Kidney tubule cell (primary cell): ENCODE data around the gene RFC4.
"Not testable (repeated sequence)": the region's sequence is repeated elsewhere in the genome, so short reads cannot be mapped to it uniquely, and the experiment has no call there.

Experiments used
- DNase-seq: peaks from one replicate; pipeline ENCODE4 v3.0.0-alpha.2; 2018; ENCODE audit warnings: low spot score

The RFC4 gene

DNA sequence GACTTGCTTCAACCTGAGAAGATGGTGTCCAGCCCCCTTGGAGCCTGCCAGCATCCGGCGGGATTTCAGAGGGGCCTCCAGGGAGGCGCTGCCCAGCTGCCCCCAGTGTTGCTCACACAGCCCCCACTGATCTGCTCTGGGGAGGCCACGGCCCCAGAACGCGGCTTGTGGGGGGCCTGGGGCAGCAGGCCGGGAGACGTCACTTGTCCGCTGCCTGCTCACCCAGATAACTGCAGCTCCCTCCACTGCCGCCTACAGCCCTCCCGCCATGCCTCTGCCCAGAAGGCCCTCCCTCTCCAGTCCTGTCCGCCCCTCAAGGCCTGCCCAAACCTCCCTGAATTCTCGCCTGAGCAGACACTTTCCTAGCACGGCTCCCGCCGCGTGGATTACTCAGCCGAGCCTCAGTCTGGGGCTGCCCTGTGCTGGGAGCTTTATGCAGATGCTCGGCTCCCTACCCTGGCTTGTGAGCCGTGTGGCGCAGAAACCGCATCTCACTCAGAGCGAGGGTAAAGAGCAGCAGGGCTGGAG is 19.1 kb upstream of the RFC4 start:
- peak; percentile 80 for DNase-seq

DNA sequence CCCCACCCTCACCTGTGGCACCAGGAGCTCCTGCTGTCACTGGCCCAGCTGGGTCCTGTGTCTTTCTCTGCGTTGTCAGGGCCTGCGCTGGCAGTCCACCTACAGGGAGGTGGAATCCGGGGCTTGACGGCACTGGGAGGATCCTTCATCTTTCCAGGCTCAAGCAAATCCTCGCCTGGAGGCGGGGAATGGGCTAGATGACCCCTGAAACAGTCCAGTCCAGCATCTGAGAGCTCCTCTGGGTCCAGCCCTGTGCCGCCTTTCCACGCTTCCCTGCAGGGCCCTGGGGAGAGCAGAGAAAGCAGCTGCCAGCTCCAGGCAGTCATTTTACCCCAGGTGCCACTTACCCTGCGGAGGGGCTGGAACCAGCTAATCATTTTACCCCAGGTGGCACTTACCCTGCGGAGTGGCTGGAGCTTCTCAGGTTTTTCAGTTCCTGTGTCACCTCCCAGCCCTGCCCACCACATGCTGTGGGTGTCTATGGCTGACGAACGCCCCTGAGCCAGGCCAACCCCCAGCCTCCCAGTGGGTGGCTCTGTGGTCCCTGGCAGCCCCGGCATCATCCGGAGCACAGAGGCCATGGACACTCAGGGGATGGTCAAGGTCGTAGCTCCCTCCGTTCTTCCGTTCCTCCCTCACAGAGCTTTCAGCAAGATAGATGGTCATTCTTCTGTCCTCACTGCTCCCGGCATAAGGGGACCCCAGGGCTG is 18.3 kb upstream of the RFC4 start:
- no peak for DNase-seq

DNA sequence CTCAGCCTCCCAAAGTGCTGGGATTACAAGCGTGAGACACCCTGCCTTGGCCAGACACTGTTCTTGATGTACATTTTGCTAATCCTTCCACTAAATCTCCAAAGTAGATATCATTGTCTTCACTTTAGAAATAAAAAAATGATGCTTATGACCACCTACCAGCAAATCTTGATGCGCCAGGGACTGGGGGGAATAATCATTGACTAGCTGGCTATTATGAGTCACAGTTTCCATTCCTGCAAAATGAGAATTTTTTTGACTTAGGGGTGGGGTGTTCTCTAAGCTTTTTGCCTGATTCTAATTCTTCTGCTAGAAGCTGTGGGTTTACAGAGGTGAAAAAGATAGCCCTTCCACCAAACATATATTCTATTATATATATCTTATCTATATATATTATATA is 17.1 kb upstream of the RFC4 start:
- peak; percentile 58 for DNase-seq

DNA sequence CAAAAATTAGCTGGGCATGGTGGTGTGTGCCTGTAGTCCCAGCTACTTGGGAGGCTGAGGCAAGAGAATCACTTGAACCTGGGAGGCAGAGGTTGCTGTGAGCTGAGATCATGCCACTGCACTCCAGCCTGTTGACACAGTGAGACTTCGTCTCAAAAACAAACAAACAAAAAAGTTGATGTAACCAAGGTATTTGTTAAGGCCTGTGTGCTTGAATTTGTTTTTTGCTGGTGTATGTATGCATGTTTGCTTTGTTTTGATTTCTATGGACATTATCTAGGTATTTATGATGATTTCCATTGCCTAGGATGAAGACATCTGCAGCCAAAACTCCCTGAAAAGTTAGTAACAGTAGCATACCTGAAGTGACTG is 16.1 kb upstream of the RFC4 start:
- DNase-seq, result not testable (repeated sequence)

DNA sequence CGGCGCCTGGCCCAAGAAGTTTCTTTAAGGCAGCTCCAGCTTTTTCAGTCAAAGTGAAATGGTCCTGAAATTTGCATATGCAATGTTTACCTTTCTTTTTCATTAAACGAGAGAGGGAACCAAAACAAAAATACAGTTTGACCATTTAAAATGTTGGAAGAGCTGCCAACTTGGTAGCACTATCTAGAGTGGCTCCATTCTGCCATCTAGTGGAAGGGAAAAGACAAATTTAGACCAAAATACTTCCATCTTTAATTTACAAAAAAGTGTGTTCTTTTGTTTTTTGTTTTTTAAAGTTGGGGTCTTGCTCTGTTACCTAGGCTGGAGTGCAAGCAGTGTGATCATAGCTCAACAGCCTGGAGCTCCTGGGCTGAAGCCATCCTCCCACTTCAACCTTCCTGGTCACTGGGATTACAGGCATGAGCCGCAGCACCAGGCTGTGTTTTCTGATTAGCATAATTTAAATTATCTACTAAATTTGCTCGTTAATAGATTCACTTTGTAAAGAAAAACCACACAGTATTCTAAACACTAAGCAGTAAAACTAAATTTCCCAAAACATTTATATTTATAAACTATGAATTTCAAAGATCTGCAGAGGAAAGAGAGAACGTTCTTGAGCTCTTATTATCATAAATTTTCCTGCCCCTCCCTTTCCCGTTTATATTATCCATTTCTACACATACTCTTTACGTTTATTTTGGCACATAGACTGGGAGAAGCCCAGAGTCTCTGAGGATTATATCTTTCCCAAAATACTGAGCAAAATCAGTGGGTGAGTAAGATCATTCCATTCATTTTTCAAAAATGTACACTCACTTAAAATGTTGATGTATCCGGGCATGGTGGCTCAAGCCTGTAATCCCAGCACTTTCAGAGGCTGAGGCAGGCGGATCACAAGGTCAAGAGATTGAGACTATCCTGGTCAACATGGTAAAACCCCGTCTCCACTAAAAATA is 15.4 kb upstream of the RFC4 start:
- peak; percentile 71 for DNase-seq

DNA sequence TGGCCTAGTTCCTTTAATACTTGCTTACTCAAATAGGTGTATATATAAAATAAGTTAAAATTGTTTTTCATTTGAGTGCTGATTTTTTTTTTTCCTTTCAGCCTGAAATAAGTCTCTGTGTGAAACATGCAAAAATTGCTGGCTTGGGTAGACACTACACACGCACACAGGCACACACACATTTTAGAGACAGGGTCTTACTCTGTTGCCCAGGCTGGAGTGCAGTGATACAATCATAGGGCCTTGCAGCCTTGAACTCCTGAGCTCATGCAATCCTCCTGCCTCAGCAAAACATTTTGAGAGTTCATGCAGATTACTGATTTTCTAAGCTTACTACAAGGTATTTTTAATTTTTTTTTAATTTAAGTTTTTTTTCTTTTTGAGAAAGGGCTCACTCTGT is 12.7 kb upstream of the RFC4 start:
- no peak for DNase-seq

DNA sequence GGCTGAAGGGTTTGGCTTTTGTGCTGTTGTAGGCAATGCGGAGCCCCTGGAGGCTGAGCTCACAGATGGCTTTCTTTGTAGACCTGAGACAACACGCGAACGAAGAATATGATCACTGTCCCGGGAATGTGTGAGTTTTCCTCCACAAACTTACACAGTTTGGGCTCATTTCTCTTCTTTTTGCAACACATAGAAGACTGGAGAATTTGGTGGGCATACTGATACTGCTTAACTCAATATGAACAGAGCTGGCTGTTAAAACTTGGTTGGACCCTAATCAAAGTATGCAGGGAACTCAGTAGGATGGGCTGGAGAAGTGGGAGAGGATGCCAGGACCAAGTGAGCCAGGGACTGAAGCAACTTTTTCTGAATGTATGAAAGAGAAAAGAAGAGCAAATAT is 12.2 kb upstream of the RFC4 start:
- DNase-seq, result no peak

DNA sequence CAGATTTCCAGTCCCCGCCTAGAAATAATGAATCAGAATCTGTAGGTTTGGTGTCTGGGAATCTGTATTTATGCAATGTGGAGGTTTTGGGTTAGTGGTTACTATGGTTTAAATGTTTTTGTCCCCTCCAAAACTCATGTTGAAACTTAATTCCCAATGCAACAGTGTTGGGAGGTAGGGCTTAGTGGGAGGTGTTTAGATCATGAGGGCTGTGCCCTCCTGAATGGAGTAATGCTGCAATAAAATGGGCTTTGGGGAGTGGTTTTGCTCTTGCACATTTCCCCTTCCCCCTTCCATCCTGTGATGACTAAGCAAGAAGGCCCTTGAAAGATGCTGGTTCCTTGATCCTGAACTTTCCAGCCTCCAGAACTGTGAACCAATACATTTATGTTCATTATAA is 9.2 kb upstream of the RFC4 start:
- peak; percentile 81 for DNase-seq

DNA sequence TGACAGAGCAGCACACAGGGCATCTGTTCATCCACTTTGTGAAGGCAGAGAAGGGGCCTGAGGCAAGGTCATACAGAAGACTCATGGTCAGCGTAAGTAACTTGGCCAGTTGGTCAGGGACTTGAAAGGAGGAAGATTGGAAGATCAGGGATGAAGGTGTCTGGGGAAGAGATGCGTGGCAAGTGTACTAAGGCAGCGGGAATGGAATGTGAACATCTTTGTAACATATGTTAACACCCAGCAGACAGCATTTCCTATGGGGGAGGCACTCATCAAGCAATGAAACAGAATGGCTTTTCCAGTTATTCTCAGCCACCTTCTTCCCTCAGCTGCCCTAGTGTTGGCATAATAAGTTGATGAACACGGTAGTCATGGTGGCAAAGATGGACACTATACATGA is 7.8 kb upstream of the RFC4 start:
- no peak for DNase-seq

DNA sequence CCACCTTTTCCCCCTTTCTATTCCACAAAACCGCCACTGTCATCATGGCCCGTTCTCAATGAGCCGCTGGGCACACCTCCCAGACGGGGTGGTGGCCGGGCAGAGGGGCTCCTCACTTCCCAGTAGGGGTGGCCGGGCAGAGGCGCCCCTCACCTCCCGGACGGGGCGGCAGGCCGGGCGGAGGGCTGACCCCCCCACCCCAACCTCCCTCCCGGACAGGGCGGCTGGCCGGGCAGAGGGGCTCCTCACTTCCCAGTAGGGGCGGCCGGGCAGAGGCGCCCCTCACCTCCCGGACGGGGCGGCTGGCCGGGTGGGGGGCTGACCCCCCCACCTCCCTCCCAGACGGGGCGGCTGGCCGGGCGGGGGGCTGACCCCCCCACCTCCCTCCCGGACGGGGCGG is 5.0 kb upstream of the RFC4 start:
- not testable (repeated sequence) for DNase-seq

DNA sequence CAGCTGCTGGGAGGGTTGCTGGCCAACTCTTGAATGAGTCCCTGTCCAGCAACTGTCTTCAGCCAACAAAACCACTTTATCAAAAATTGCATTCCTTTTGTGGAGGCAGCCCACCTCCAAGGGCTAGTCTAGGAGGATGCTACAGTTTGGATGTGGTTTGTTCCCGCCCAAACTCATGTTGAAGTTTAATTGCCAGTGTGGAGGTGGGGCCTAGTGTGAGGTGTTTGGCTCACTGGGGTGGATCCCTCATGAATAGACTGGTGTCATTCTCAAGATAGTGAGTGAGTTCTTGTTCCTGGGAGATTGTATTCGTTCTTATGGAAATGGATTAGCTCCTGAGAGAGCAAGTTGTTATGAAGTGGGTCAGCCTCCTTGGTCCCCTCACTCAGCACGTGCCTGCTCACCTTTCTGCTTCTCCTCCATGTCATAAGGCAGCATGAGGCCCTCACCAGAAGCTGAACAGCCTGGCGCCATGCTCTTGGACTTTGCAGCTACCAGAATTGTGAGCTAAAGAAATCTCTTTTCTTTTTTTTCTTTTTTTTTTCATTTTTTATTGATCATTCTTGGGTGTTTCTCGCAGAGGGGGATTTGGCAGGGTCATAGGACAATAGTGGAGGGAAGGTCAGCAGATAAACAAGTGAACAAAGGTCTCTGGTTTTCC is 4.2 kb upstream of the RFC4 start:
- no peak for DNase-seq

DNA sequence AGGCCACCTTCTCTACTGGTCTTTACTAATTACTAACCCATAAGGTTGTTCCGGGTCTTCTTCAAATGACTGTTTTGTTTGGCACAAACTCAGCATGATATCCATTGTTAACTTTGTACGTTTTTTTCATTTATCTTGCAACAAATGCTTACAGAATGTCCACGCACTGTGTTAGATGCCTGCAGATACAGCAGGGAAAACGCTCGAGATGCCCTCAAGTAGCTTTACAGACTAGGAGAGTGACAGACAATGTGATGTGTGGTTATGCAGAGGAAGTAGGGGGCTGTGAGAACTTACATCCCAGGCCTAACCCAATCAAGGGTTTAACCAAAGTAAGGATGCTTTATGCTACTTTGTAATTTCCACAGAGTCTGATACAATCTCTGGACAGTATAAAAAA is 949 bp upstream of the RFC4 start:
- DNase-seq, result no peak

DNA sequence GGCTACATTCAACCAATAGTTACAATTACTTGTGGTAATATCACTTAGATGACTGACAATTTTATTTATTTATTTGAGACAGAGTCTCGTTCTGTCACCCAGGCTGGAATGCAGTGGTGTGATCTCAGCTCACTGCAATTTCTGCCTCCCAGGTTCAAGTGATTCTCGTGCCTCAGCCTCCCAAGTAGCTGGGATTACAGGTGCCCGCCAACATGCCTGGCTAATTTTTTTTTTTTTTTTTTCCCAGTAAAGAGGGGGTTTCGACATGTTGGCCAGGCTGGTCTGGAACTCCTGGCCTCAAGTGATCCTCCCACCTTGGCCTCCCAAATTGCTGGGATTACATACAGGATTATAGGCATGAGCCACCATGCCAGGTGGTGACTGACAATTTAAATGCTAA is 2.8 kb downstream of the RFC4 start:
- not testable (repeated sequence) for DNase-seq

DNA sequence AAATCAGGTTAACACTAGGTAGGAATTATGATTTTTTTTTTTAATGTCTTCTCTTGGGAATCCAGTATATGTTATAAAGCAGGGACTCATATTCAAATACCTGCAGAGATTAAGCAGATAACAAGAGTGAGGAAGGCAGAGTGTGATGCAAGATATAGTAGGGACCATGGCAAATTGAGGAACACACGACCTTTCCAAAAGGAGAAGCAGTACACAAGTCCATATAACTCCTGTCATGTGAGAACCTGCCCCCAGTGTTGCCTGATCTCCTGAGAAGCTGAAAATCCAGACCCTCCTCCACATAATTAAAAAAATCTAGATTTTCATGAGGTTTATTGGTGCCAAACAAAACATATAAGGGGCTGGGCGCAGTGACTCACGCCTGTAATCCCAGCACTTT is 3.6 kb downstream of the RFC4 start:
- no peak for DNase-seq

DNA sequence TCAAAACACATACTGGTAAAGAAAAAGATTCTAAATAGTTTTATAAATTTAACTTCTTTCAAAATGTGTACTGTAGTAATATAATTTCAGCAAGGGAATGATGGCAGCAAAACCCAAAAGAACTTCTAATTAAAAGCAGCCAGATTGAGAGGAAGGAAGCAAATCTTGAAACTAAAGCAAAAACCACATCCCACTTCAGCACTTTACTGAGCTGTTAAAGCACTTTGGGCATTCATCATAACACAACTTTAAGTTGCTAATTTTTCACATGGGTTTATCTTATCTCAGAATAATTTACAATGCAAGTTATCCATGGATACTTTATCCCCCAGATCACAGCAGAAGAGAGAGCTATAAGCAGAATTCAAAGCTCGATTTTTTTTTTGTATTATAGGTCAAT is 6.0 kb downstream of the RFC4 start:
- DNase-seq, result no peak

DNA sequence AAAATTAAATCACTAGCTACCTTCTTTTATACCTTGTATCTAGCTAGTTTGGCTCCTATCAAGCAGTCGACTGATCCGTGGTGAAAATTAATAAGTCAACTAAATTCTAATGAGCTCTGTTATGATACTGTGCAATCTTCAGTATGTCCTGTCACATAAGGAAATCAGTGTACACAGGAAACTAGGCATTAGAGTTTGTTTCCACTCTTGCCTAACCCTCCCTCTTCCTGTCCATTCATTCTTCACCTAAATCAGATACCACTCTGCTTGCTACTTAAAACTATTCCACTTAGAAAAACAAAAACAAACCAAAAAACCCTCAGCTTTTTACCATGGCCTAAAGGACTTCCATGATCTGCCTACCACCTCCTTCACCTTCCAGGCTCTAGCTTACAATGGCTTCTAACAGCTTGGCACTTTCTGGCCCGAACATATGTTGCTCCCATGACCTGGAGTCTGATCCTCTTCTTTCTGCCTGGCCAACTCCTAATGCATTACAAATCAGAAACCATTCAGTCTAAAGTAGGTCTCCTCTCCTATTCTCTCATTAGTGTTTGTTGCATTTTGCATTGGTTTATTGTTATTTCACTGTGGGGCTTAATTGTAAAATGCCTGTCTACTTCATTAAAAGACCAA is 7.9 kb downstream of the RFC4 start:
- no peak for DNase-seq

DNA sequence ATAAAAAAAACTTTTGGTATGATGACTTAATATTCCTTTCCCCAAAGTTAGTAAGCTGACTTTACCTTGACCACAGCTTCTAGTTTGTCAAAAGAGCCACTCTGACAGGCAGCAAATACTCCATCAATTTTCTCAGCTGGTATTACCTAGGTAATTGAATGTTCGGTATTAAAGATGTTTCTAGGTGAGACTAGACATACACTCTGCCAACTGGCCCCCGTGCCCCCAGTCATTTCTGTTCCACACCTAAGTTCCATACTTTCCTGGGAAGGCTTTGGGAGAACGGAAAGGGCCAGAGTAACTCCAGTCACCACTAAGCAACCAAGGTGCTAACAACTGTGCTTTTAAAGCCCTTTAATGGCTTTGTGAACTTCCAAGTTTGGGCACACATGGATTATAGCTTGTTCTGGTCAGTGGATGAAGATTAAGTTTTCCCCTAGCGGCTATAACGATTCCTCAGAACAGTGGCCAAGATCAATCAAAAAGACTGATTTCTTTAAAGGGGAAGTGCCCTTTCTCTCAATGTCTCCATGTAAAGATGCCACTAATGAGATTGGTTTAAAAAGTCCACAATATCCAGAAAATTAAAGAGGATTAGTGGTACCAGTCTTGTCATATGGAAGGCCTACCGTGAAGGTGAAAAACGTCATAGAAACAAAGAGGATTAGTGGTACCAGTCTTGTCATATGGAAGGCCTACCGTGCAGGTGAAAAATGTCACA is 15.9 kb downstream of the RFC4 start:
- peak; percentile 60 for DNase-seq

DNA sequence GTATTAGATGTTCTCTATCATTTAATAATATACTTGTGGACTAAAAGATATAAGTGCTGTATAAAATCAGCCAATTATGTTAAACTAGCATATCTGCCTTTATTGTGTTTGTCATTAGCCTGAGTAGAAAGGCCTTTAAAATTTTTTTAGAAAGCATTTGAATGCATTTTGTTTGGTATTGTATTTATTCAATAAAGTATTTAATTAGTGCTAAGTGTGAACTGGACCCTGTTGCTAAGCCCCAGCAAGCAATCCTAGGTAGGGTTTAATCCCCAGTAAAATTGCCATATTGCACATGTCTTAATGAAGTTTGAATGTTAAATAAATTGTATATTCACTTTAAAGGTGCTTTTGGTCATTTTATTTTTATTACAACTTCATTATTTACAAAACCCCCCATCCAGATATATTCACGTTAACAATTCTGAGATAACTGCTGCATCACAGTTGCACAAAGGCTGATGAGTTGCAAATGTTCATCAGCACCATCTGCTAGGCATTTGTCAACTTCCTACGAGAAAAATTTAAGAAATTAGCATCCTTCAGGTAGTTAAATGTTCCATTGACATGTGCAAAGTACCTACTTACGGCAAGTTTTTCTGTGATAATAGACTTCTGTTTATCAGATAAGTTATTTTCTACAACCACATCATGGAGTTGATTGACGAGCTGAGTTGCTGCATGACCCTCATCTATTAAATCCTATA is 16.6 kb downstream of the RFC4 start:
- DNase-seq, result no peak

DNA sequence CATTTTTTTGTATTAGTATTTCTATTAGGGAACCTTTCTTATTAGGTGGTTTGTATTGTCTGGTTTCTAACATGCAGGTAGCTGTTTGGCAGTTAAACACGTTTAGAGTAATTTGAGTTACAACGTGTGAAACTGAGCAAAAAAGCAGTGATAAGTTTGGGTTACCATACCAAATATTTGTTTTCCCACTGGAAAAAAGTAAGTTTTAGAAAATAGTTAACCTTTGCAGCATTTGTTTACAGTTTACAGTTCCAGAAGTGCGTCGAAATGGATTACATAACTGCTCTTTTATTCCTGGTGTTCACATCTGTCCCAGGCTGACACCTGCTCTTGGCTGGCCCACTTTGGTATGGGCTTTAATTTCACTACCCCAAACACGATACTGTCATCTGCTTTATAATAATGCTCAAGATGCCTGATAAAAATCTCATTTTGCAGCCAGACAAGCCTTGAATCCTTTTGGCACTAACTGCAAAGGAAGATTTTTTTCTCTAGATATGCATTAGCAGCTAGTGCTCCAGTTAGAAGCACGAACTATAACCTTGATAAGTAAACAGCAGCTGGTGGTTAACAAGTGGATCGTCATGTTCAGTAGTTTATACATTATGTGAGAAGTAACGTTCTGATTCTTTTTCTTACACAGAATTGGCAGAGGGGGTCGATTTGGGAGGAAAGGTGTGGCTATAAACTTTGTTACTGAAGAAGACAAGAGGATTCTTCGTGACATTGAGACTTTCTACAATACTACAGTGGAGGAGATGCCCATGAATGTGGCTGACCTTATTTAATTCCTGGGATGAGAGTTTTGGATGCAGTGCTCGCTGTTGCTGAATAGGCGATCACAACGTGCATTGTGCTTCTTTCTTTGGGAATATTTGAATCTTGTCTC is 17.6 kb downstream of the RFC4 start:
- DNase-seq, result peak; percentile 15
